HG03439 (cell line): ENCODE data around the gene FBXO39.
"Not testable (repeated sequence)": the region's sequence is repeated elsewhere in the genome, so short reads cannot be mapped to it uniquely, and the experiment has no call there.

Source experiments
- ATAC-seq: cut with Tn5 transposase; IDR thresholded peaks from one replicate; pipeline ENCODE4 v1.9.1; 2021; ENCODE audit warnings: mild to moderate bottlenecking, moderate library complexity; ENCODE audit not compliant: unreplicated experiment

FBXO39 gene

GRCh38 chr17:6775871-6776405 is at the start of gene FBXO39:
TSS of gene FBXO39 (plus strand) at chr17:6776215. CDS start at chr17:6779869, 3,654 bp downstream.
- no peak for ATAC-seq

GRCh38 chr17:6729531-6729930 is 46.5 kb upstream of the FBXO39 start:
- no peak for ATAC-seq

- not testable (repeated sequence) for ATAC-seq
These were observed 29.4 kb upstream of the FBXO39 start for GRCh38 chr17:6746665-6747064.

- ATAC-seq, result no peak
These were observed 27.4 kb upstream of the FBXO39 start for GRCh38 chr17:6748617-6749016.

- no peak for ATAC-seq
These were observed 26.5 kb upstream of the FBXO39 start for GRCh38 chr17:6749519-6749918.

GRCh38 chr17:6752068-6752909 is 23.7 kb upstream of the FBXO39 start:
- ATAC-seq, result no peak

GRCh38 chr17:6753006-6753445 is 23.0 kb upstream of the FBXO39 start:
- no peak for ATAC-seq

- no peak for ATAC-seq
These were observed 22.5 kb upstream of the FBXO39 start for GRCh38 chr17:6753546-6753945.

- no peak for ATAC-seq
These were observed 20.7 kb upstream of the FBXO39 start for GRCh38 chr17:6755281-6755680.

GRCh38 chr17:6755731-6756184 is 20.3 kb upstream of the FBXO39 start, which contains the start of gene XAF1:
TSS of gene XAF1 (plus strand) at chr17:6756046. CDS start at chr17:6756079, 33 bp downstream.
- no peak for ATAC-seq

GRCh38 chr17:6756425-6757031 is 19.5 kb upstream of the FBXO39 start:
- no peak for ATAC-seq

- no peak for ATAC-seq
These were observed 18.3 kb upstream of the FBXO39 start for GRCh38 chr17:6757747-6758146.

GRCh38 chr17:6761779-6762178 is 14.2 kb upstream of the FBXO39 start:
- ATAC-seq, result no peak

GRCh38 chr17:6768447-6768846 is 7.6 kb upstream of the FBXO39 start:
- ATAC-seq, result no peak

- ATAC-seq, result no peak
These were observed 4.0 kb upstream of the FBXO39 start for GRCh38 chr17:6772016-6772415.

GRCh38 chr17:6774906-6775305 is 1.1 kb upstream of the FBXO39 start:
- not testable (repeated sequence) for ATAC-seq

- no peak for ATAC-seq
These were observed 3.4 kb downstream of the FBXO39 start for GRCh38 chr17:6779411-6779810.

- no peak for ATAC-seq
These were observed 4.0 kb downstream of the FBXO39 start for GRCh38 chr17:6780001-6780400.

- ATAC-seq, result no peak
These were observed 4.9 kb downstream of the FBXO39 start for GRCh38 chr17:6780886-6781285.

- ATAC-seq, result no peak
These were observed 6.2 kb downstream of the FBXO39 start for GRCh38 chr17:6782244-6782643.

GRCh38 chr17:6786618-6787017 is 10.6 kb downstream of the FBXO39 start:
- ATAC-seq, result no peak
